GM18520 (cell line): ENCODE results near the gene CEP135.
"Not testable (repeated sequence)": the region's sequence is repeated elsewhere in the genome, so short reads cannot be mapped to it uniquely, and the experiment has no call there.

ENCODE experiments used
- ATAC-seq: cut with Tn5 transposase; IDR thresholded peaks from one replicate; pipeline ENCODE4 v1.9.1; 2021; ENCODE audit not compliant: unreplicated experiment

Gene CEP135

GRCh38 chr4:55948726-55949481, at the start of gene CEP135:
TSS of gene CEP135 (plus strand) at chr4:55948945. CDS start at chr4:55952131, 3,186 bp downstream.
- peak; percentile 74 for ATAC-seq

DNA sequence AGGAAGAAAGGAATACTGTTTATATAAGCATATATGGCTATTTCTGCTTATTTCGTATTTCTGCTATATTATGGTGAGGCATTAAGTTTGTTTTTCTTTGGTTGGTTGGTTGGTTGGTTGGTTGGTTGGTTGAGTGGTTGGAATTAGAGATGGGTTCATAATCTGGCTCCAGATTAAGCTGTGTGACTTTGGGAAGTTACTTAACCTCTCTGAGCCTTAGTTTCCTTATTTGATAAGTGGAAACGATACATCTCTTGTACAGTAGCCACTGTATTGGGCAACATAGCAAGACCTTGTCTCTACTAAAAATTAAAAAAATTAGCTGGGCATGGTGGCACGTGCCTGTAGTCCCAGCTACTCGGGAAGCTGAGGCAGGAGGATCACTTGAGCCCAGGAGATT, 46.1 kb upstream of the CEP135 start:
- ATAC-seq = no peak

- no peak for ATAC-seq
Observed at GRCh38 chr4:55903577-55903976, 45.2 kb upstream of the CEP135 start.

GRCh38 chr4:55904576-55904975, 44.2 kb upstream of the CEP135 start:
- no peak for ATAC-seq

GRCh38 chr4:55906323-55906722, 42.4 kb upstream of the CEP135 start:
- no peak for ATAC-seq

DNA sequence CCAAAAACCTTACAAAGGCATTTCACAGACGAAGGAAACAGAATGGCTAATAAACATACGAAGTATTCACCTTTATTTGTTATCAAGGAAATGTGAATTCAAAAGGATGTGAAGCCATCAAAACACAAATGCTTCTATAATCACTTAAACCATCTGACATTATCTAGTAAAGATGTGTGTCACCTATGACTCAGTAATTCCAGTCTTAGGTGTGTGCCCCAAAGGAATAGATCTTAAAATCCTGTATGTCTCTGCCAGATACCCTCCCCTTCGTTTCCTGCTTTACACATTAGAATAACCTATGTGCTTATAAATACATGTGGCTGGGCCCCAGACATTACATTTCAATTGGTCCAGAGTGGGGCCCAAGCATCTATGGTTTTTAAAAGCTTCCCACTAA, 41.8 kb upstream of the CEP135 start:
- no peak for ATAC-seq

GRCh38 chr4:55907469-55907868, 41.3 kb upstream of the CEP135 start:
- ATAC-seq = no peak

DNA sequence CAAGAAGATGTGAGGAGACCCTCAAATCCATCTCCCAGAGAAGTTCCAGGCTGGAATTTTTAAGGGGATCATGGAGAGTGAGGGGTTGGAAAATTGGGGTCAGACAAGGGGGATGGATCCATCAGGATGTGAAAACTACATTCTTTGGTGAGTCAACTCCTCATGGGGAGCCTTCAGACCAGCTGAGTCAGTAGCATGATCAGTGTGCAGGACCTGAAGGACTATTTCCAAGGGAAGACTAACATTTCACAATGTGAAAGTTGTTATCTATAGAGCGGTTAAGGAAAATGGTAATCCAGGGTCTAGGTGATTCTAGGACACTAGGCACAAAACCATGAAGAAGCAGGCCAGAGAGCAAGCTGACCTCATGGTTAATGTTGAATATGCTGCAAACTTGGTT, 38.6 kb upstream of the CEP135 start:
- ATAC-seq = no peak

DNA sequence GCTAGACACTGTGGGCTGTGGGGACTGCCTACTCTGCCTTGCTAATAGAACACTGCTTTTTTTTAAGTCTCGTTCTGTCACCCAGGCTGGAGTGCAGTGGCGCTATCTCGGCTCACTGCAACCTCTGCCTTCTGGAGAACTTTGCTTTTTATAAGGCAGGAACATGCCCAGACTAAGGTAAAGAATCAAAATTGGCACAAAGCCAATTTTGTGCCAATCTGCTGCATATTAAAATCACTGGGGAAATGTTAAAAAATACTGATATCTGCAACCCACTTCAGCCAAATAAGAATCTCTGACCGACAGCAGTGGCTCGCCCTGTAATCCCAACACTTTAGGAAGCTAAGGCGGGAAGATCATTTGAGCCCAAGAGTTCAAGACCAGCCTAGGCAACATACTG, 36.5 kb upstream of the CEP135 start:
- ATAC-seq = no peak

GRCh38 chr4:55920571-55920970, 28.2 kb upstream of the CEP135 start:
- ATAC-seq = no peak

DNA sequence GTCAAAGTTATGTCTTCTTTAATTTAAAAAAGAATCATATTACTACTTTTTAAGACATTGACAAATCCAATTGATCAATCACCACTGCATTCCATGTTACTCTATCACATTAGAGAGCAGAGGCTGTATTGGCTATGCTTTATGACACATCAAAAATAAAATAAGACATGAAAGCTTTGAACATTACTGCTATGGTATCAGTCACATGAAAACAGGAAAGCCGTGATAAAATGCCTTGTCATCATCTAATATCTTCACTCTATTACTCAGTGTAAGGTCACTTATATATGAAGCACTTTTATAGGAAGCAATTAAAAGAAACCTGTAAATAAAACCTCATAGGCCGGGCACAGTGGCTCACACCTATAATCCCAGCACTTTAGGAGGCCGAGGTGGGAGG, 27.7 kb upstream of the CEP135 start:
- no peak for ATAC-seq

DNA sequence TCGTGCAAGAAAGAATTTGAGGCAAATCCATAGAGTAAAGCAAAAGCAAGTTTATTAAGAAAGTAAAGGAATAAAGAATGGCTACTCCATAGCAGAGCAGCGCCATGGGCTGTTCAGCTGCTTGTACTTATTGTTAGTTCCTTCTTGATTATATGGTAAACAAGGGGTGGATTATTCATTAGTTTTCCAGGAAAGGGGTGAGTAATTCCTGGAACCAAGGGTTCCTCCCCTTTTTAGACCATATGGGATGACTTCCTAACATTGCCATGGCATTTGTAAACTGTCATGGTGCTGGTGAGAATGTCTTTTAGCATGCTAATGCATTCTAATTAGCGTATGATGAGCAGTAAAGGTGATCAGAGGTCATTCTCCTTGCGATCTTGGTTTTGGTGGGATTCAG, 23.5 kb upstream of the CEP135 start:
- ATAC-seq = no peak

- ATAC-seq = no peak
Observed at GRCh38 chr4:55926610-55927009, 22.1 kb upstream of the CEP135 start.

DNA sequence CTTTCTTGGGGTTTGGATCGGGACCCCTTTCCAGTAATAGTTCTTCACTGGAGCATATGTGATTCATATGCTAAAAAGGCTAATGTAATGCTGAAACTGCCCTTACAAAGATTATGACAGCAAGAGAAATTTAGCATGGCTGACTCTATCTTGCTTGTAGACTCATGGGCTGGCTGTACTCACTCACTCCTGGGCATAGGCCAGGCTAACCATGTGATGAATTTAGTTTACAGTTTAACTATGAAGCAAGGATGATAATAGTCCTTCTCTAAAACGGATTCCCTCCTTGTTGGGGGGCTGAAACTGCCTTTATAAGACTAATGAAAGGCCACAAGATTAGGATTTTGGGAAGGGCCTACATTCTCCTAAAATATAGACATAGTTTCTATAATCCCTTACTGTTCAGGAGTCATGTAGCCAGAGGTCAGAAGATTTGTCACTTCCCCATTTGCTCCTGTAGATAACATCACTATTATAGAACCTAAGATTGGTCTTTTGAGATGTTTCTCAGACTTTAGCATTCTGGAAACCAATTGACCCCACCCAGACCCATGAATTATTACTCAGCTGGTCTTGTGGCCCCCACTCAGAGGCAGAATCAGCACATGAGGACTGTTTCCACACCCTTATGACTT, 20.8 kb upstream of the CEP135 start:
- ATAC-seq = no peak

DNA sequence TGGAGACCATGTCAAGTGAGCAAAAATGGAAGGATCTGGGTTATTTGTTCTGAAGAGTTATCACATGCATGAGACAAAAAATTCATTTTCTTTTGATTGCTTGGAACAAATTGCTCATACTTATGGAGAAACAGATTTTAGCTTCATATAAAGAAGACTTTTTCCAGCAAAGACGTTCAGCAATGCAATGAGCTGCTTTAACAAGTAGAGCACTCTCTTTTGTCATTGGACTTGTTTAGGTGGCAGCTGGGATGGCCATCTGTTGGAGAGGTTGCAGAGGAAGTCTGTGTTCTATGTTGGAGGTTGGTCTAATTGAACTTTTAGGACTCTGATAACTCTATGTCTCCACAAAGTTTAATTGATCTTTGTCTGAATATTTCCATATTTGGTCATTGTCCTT, 19.9 kb upstream of the CEP135 start:
- ATAC-seq = no peak

DNA sequence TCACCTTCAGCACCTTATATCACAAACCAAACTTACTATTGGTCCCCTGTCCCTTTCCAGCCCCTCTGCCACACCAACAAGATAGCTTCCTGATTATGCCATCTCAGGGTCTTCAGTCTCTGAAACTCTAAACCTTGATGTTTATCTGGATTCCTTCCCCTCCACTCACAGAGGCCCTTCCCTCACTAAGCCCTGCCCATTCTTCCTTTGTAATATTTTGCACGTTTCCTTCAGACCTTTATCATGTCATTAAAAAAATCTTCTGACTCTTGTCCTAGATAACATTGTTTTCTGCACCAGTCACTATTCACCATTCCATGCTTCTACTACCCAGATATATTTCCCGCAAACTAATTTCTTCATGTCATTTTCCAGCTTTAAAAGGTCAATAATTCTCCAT, 17.7 kb upstream of the CEP135 start:
- ATAC-seq = no peak

DNA sequence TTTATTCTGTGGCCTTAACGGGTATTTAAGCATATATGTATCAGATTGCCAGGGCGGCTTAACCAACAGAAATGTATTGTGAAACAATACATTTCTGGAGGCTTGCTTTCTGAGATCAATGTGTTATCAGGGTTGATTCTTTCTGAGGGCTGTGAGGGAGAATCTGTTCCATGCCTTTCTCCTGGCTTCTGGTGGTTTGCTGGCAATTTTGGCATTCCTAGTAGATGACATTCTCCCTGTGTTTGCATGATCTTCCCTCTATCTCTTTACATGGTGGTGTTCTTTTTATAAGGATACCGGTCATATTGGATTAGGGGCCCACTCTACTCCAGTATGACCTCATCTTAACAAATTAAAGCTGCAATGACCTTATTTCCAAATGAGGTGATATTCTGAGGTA, 16.9 kb upstream of the CEP135 start:
- no peak for ATAC-seq

DNA sequence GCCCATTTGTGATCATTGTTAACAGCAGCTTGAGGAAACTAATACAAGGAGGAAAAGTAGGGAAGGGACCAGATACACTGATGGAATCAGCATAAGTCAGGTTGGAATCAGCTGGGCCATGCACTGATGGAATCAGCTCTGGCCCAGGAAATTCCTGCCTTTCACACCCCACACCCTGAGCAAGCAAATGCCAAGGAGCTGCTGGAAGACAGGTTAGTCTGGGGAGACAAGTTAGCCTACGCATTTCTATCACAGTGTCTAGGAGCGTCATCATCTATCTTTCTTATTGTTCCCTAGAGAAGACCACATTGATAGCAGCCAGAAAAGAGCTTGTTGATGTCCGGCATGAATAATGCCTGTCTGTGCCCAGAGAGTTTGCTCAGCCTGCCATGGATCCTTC, 16.2 kb upstream of the CEP135 start:
- ATAC-seq = no peak

- ATAC-seq = no peak
Observed at GRCh38 chr4:55933611-55934010, 15.1 kb upstream of the CEP135 start.

- not testable (repeated sequence) for ATAC-seq
Observed at GRCh38 chr4:55935907-55936306, 12.8 kb upstream of the CEP135 start.

DNA sequence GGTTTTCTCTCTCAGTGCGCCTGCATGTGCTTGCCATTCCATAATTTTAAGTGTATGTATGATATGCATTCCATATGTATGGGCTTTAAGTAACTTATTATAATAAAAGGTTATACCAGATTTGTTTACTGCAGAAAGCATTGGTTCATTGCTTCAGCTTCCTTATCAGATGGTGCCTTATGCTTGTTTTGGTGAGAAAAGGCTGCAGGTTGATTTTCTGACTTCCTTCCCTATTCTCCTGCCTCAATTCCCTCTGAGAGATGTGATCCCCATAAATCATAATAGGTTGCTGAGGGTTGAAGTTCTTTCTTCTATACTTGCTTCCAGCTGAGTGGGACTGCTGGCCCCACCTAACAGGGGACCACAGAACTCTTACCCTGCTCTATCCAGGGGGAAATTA, 10.3 kb upstream of the CEP135 start:
- ATAC-seq = no peak

- ATAC-seq = no peak
Observed at GRCh38 chr4:55939421-55939820, 9.3 kb upstream of the CEP135 start.

DNA sequence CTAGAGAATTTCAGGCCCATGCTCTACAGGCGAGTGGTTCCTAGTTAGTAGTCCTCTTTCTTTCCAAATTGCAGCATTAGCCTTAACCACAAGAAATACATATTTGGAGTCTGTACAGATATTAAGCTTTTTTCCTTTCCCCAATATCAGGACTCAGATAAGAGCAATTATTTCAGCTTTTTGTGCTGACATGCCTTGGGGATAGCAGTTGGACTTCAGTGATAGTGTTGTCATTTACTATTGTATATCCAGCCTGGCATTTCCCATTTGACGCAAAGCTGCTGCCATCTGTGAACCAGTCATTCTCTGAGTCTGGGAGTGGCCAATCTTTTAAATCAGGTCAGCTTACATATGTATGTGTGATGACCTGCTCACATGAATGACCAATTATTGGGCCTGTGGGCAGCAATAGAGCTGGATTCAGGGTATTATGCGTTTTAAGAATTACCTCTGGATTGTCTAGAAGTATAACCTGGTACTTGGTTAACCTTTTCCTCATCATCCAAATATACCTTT, 6.8 kb upstream of the CEP135 start:
- no peak for ATAC-seq
